GM23248 (cell line): Measurements from ENCODE around the gene B9D1. TPM values are rescaled to one million over a fixed set of nuclear protein-coding genes. Genes with fewer than 3 reads are reported as not detected.

ENCODE experiments used
- DNase-seq: peaks from one replicate; pipeline ENCODE4 v3.0.0-alpha.2; 2015
- H2AFZ ChIP-seq: fragments of 200-600 bp; sonication (generic); 2 replicates; pipeline ENCODE4 v1.6.1; 2016; ENCODE audit warnings: antibody characterized with exemption
- H3F3A ChIP-seq: fragments of 200-600 bp; sonication (generic); 2 replicates; pipeline ENCODE4 v1.6.1; 2016; ENCODE audit warnings: mild to moderate bottlenecking, antibody characterized with exemption, mixed run types; ENCODE audit not compliant: insufficient read depth
- H3K27ac ChIP-seq: fragments of 200-600 bp; sonication (generic); 2 replicates; pipeline ENCODE4 v1.5.1; 2016; ENCODE audit warnings: mild to moderate bottlenecking
- H3K27me3 ChIP-seq: fragments of 200-600 bp; sonication (generic); replicated peaks from 2 replicates; pipeline ENCODE4 v1.6.1; 2016; ENCODE audit warnings: mild to moderate bottlenecking; ENCODE audit not compliant: insufficient read depth
- H3K36me3 ChIP-seq: fragments of 200-600 bp; sonication (generic); 2 replicates; pipeline ENCODE4 v1.6.1; 2016; ENCODE audit warnings: low read depth, mild to moderate bottlenecking
- H3K4me1 ChIP-seq: fragments of 200-600 bp; sonication (generic); 2 replicates; pipeline ENCODE4 v1.6.1; 2016; ENCODE audit warnings: mild to moderate bottlenecking; ENCODE audit not compliant: insufficient read depth
- H3K4me2 ChIP-seq: fragments of 200-600 bp; sonication (generic); one replicate; pipeline ENCODE4 v1.6.1; 2016; ENCODE audit warnings: mild to moderate bottlenecking; ENCODE audit not compliant: unreplicated experiment
- H3K4me3 ChIP-seq: fragments of 200-600 bp; sonication (generic); 2 replicates; pipeline ENCODE4 v1.5.1; 2016; ENCODE audit warnings: mild to moderate bottlenecking
- H3K79me2 ChIP-seq: fragments of 200-600 bp; sonication (generic); 2 replicates; pipeline ENCODE4 v1.6.1; 2016; ENCODE audit warnings: mild to moderate bottlenecking; ENCODE audit not compliant: insufficient read depth
- H3K9ac ChIP-seq: fragments of 200-600 bp; sonication (generic); 2 replicates; pipeline ENCODE4 v1.6.1; 2016; ENCODE audit warnings: mild to moderate bottlenecking
- H3K9me2 ChIP-seq: fragments of 200-600 bp; sonication (generic); 2 replicates; pipeline ENCODE4 v1.6.1; 2016; ENCODE audit warnings: mixed run types, mild to moderate bottlenecking, moderate library complexity; ENCODE audit not compliant: insufficient read depth
- H3K9me3 ChIP-seq: fragments of 200-600 bp; sonication (generic); one replicate; pipeline ENCODE4 v1.6.1; 2017; ENCODE audit warnings: low read depth
- H4K20me1 ChIP-seq: fragments of 200-600 bp; sonication (generic); 2 replicates; pipeline ENCODE4 v1.6.0; 2016; ENCODE audit not compliant: insufficient read depth
- EZH2 ChIP-seq: fragments of 200-600 bp; sonication (generic); IDR thresholded peaks from 2 replicates; pipeline ENCODE4 v1.6.1; 2018; ENCODE audit warnings: antibody characterized with exemption, mild to moderate bottlenecking; ENCODE audit not compliant: insufficient read depth, poor library complexity, severe bottlenecking
- EZH2phosphoT487 ChIP-seq: fragments of 200-600 bp; sonication (generic); IDR thresholded peaks from 2 replicates; pipeline ENCODE4 v1.6.1; 2018; ENCODE audit warnings: antibody characterized with exemption, moderate library complexity, mild to moderate bottlenecking, low read depth; ENCODE audit not compliant: insufficient read depth
- WGBS, 2 experiments: methylation state at CpG; one replicate each; pipeline ENCODE4 v1.1.6; 2015 to 2017; ENCODE audit warnings: low lambda C conversion rate in 2 of 2, low coverage in 1 of 2; ENCODE audit errors: missing lambda C conversion rate in 2 of 2; 5-methylcytosine and 5-hydroxymethylcytosine counted together
- in situ Hi-C: fragments of 300-500 bp; cut with MboI; formaldehyde crosslinking; loops from 2 replicates; pipeline ENCODE4 v1.15.0; 2020
- polyA plus RNA-seq: library from polyadenylated mRNA; unstranded; fragments of >200 nt; fragmentation: Nextera tagmentation; extraction: Ambion mirVana; gene quantifications from 2 replicates; pipeline ENCODE4 v1.2.1, GENCODE V29; 2016
- total RNA-seq: library from RNA; depleted of rRNA; stranded (reverse); fragments of >200 nt; shearing (Covaris generic); gene quantifications from 2 replicates; pipeline ENCODE4 v1.2.3, GENCODE V29; 2014

Gene B9D1
- total and polyA plus RNA-seq, 2 experiments from 2014 or later, result 15.5 to 24.4 TPM

DNA sequence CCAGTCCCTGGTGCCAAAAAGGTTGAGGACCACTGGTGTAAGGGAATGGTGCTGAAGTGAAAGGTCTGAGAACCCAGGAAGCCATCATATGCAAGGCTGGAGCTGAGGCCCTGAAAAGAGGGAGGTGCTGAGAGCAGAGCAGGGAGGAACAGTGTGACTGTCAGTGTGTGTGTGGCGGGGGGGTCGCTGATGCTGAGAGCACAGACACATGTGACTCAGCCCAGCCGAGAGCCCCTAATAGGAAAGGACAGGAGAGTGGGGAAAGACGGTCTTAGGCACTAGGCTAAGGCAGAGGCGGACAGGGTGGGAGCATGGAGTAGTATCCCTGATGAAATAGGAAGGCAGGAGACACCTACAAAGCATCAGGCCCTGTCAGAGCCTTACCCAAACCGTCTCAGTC, 1.2 kb downstream of the B9D1 start:
- in situ Hi-C loops, result loop anchor here (10.0 to 25.0 kb wide), 2 partner anchors 301 to 403 kb away; no protein-coding TSS in a partner anchor

DNA sequence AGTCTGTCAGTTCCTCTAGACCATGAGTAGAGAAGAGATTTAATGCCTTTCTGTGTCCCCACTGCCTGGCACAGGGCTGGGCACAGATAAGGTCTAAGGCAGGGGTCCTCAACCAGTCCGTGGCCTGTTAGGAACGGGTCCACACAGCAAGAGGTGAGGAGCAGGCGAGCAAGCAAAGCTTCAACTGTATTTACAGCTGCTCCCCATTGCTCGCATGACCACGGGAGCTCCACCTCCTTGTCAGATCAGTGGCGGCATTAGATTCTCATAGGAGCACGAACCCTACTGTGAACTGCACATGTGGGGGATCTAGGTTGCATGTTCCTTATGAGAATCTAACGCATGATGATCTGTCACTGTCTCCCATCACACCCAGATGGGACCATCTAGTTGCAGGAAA, 1.8 kb downstream of the B9D1 start:
- in situ Hi-C loops, result loop anchor here (10.0 to 25.0 kb wide), 2 partner anchors 302 to 404 kb away; no protein-coding TSS in a partner anchor
- H3K36me3 ChIP-seq, result no peaks in the 10 kb centered on the region
- no peaks in the 10 kb centered on the region for H3K27me3 ChIP-seq
- no peaks in the 10 kb centered on the region for H3K79me2 ChIP-seq
- H3K9me2 ChIP-seq, result no peaks in the 10 kb centered on the region
- no peak overlapping the region for H3K27ac ChIP-seq
- peaks cover 7% of the 10 kb centered on the region; the same call in 1 of the 2 replicates for H3K4me1 ChIP-seq
- H3K9ac ChIP-seq, result no peak overlapping the region
- H2AFZ ChIP-seq, result no peak overlapping the region
- DNase-seq, result no peak
- 81 to 84% methylated on average over 8 of the region's 8 CpGs for WGBS, 2 experiments
- H3K4me2 ChIP-seq, result no peak overlapping the region
- no peak overlapping the region for H3K4me3 ChIP-seq
- no peak for TF ChIP-seq EZH2phosphoT487
- TF ChIP-seq EZH2, result no peak
- no peaks in the 10 kb centered on the region for H3K9me3 ChIP-seq
- H4K20me1 ChIP-seq, result no peaks in the 10 kb centered on the region
- 0 out of 2 replicates have a peak, but pooled peaks cover 5% of the 10 kb centered on the region for H3F3A ChIP-seq

More for the DNA sequence above, 1.2 kb downstream of the B9D1 start:
- H3K4me3 ChIP-seq, result no peak overlapping the region
- H3K9ac ChIP-seq, result no peak overlapping the region
- H3F3A ChIP-seq, result no peaks in the 10 kb centered on the region
- no peaks in the 10 kb centered on the region for H3K9me2 ChIP-seq
- peaks cover 7% of the 10 kb centered on the region; the same call in 1 of the 2 replicates for H3K4me1 ChIP-seq
- no peaks in the 10 kb centered on the region for H3K79me2 ChIP-seq
- TF ChIP-seq EZH2phosphoT487 (no peak), EZH2 (no peak)
- no peaks in the 10 kb centered on the region for H3K36me3 ChIP-seq
- H3K9me3 ChIP-seq, result no peaks in the 10 kb centered on the region
- H3K4me2 ChIP-seq, result no peak overlapping the region
- no peak overlapping the region for H2AFZ ChIP-seq
- no peak overlapping the region for H3K27ac ChIP-seq
- H3K27me3 ChIP-seq, result no peaks in the 10 kb centered on the region
- no peak for DNase-seq
- H4K20me1 ChIP-seq, result no peaks in the 10 kb centered on the region
- 60 to 61% methylated on average over 6 of the region's 6 CpGs for WGBS, 2 experiments

DNA sequence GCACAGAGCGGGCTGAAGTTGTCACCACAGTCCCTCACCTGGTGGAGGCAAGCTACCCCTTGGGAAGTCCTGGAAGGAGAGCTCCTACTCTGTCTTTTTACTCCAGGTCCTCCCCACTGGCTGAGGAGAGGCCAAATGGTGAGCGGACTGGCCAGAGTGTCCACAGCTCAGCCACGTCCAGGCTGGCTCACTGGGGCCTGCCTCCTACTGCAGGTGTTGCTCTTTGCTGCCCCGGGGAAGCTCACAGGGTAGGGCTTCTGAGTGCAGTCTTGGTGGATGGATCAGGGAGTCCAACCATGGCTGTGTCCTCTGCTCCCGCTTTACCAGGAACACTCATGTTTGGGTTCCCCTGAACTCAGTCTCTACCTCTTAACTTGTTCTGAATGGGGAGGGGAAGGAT, 2.7 kb downstream of the B9D1 start:
- no peak overlapping the region for H3K9ac ChIP-seq
- H2AFZ ChIP-seq, result no peak overlapping the region
- H3K9me2 ChIP-seq, result no peaks in the 10 kb centered on the region
- no peaks in the 10 kb centered on the region for H3K9me3 ChIP-seq
- peaks cover 10% of the 10 kb centered on the region for H3K4me1 ChIP-seq
- no peak overlapping the region for H3K4me3 ChIP-seq
- no peak for TF ChIP-seq EZH2phosphoT487
- no peak for TF ChIP-seq EZH2
- H3F3A ChIP-seq, result peaks cover 11% of the 10 kb centered on the region
- no peak for DNase-seq
- no peaks in the 10 kb centered on the region for H3K36me3 ChIP-seq
- no peaks in the 10 kb centered on the region for H4K20me1 ChIP-seq
- H3K27ac ChIP-seq, result no peak overlapping the region
- 94 to 96% methylated on average over 5 of the region's 5 CpGs for WGBS, 2 experiments
- H3K27me3 ChIP-seq, result no peaks in the 10 kb centered on the region
- H3K79me2 ChIP-seq, result no peaks in the 10 kb centered on the region
- in situ Hi-C loops, result loop anchor here (10.0 to 25.0 kb wide), 2 partner anchors 302 to 405 kb away; no protein-coding TSS in a partner anchor
- no peak overlapping the region for H3K4me2 ChIP-seq

DNA sequence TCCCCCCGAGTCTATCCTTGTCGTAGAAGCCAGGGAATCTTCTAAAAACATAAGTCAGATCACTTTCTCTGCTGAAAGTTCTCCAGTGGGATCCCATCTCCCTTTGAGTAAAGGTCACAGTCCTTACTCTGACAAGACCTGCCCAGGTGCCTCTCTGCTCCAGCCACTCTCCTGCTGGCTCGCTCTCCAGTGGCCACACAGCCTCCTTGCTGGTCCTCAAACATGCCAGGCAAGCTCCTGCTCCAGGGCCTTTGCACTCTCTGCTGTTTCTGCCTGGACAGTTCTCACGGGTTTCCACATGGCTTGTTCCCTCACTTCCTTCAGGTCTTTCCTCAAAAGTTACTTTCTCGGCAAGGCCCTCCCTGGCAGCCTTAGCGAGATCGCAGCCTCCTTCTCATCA, 3.4 kb downstream of the B9D1 start:
- TF ChIP-seq EZH2 (no peak), EZH2phosphoT487 (no peak)
- Histone ChIP-seq H3K9me3 (no peaks in the 10 kb centered on the region), H3K27me3 (no peaks in the 10 kb centered on the region), H3F3A (peaks cover 18% of the 10 kb centered on the region), H3K4me1 (peaks cover 13% of the 10 kb centered on the region), H4K20me1 (no peaks in the 10 kb centered on the region), H3K9me2 (no peaks in the 10 kb centered on the region), H3K79me2 (no peaks in the 10 kb centered on the region), H3K36me3 (no peaks in the 10 kb centered on the region), H3K4me2 (no peak overlapping the region), H3K27ac (no peak overlapping the region), H2AFZ (no peak overlapping the region), H3K9ac (no peak overlapping the region), H3K4me3 (no peak overlapping the region)
- WGBS, 2 experiments, result 91 to 94% methylated on average over 7 of the region's 7 CpGs
- no peak for DNase-seq
- in situ Hi-C loops, result loop anchor here (25.0 kb wide), 1 partner anchor 303 kb away; no protein-coding TSS in a partner anchor

DNA sequence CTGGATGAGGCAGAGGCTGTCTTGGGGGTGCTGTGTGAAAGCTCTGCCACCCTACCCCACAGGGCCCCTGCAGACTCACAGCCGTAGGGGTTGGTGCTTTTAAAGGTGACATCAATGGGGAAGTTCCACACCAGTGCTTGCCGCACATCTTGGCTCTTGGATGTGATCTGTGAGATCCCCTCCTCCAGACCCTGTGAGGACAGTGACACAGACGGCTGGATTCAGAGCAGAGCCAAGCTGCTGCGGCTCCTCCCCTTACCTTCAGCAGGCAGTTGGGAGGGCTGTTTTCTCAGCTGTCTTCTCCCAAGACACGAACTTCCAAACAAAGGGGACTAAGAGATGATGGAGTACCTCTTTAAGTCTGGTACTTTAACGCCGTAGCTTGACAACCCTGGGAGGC, 4.8 kb downstream of the B9D1 start:
- Histone ChIP-seq H3K9me2 (no peaks in the 10 kb centered on the region), H2AFZ (no peak overlapping the region), H3K4me3 (no peak overlapping the region), H3K27me3 (no peaks in the 10 kb centered on the region), H3K79me2 (no peaks in the 10 kb centered on the region), H4K20me1 (no peaks in the 10 kb centered on the region), H3K27ac (no peak overlapping the region), H3K36me3 (no peaks in the 10 kb centered on the region), H3K9ac (no peak overlapping the region), H3K4me1 (peaks cover 13% of the 10 kb centered on the region), H3K9me3 (no peaks in the 10 kb centered on the region), H3K4me2 (no peak overlapping the region), H3F3A (peaks cover 18% of the 10 kb centered on the region)
- 94 to 95% methylated on average over 5 to 7 of the region's 7 CpGs for WGBS, 2 experiments
- TF ChIP-seq EZH2 (no peak), EZH2phosphoT487 (no peak)
- in situ Hi-C loops, result loop anchor here (25.0 kb wide), 1 partner anchor 305 kb away; no protein-coding TSS in a partner anchor
- DNase-seq, result no peak
